Measurements from ENCODE around the gene EQTN. TPM values are rescaled to one million over a fixed set of nuclear protein-coding genes. Genes with fewer than 3 reads are reported as not detected.

EQTN gene
- total RNA-seq, 4 donors from 2014 or later: 0.97 TPM; not detected in 3

- TF ChIP-seq POLR2A (IDR thresholded peaks at IDR 0.05): no peak
- TF ChIP-seq POLR2AphosphoS5 (IDR thresholded peaks at IDR 0.05): no peak
- no peak for TF ChIP-seq EP300 (IDR thresholded peaks at IDR 0.05)
- no peak for TF ChIP-seq CTCF (IDR thresholded peaks at IDR 0.05)
- Histone ChIP-seq H3K4me3 (no peak overlapping the region), H3K27me3 (no peaks in the 10 kb centered on the region), H3K36me3 (no peaks in the 10 kb centered on the region), H3K27ac (peak overlapping the region; percentile 25), H3K4me1 (peaks cover 53% of the 10 kb centered on the region), H3K9me3 (no peaks in the 10 kb centered on the region)
- DNase-seq (ENCODE audit: low spot score in 2 of 2): no peak
- WGBS: 28% methylated on average over 11 of the region's 11 CpGs
Measured at GRCh38 chr9:27339661-27340284, 42.8 kb upstream of the EQTN start.

- no peak overlapping the region for H3K4me3 ChIP-seq
- no peaks in the 10 kb centered on the region for H3K36me3 ChIP-seq
- 52% methylated on average over 8 of the region's 9 CpGs for WGBS
- no peak for TF ChIP-seq POLR2AphosphoS5 (IDR thresholded peaks at IDR 0.05)
- no peak for TF ChIP-seq CTCF (IDR thresholded peaks at IDR 0.05)
- TF ChIP-seq POLR2A (IDR thresholded peaks at IDR 0.05): no peak
- TF ChIP-seq EP300 (IDR thresholded peaks at IDR 0.05): no peak
- peak overlapping the region; percentile 42 for H3K27ac ChIP-seq
- peaks cover 53% of the 10 kb centered on the region for H3K4me1 ChIP-seq
- H3K27me3 ChIP-seq: no peaks in the 10 kb centered on the region
- DNase-seq (ENCODE audit: low spot score in 2 of 2): no peak
- H3K9me3 ChIP-seq: no peaks in the 10 kb centered on the region
Measured at GRCh38 chr9:27338527-27338903, 41.6 kb upstream of the EQTN start.

- no peak overlapping the region for H3K4me3 ChIP-seq
- peak overlapping the region; percentile 62 for H3K27ac ChIP-seq
Measured at GRCh38 chr9:27337833-27338526, 41.0 kb upstream of the EQTN start.

GRCh38 chr9:27337236-27337635 is 40.3 kb upstream of the EQTN start:
- WGBS: 62% methylated on average over 3 of the region's 3 CpGs
- Histone ChIP-seq H3K27me3 (no peaks in the 10 kb centered on the region), H3K9me3 (no peaks in the 10 kb centered on the region), H3K27ac (peak overlapping the region; percentile 62), H3K4me3 (no peak overlapping the region), H3K4me1 (peaks cover 58% of the 10 kb centered on the region), H3K36me3 (no peaks in the 10 kb centered on the region)
- no peak for DNase-seq (ENCODE audit: low spot score in 2 of 2)
- no peak for TF ChIP-seq POLR2A (IDR thresholded peaks at IDR 0.05)
- TF ChIP-seq POLR2AphosphoS5 (IDR thresholded peaks at IDR 0.05): no peak
- no peak for TF ChIP-seq CTCF (IDR thresholded peaks at IDR 0.05)
- no peak for TF ChIP-seq EP300 (IDR thresholded peaks at IDR 0.05)

More at GRCh38 chr9:27337833-27338526, 41.0 kb upstream of the EQTN start:
- no peak for TF ChIP-seq POLR2A (IDR thresholded peaks at IDR 0.05)
- TF ChIP-seq EP300 (IDR thresholded peaks at IDR 0.05): no peak
- no peak for TF ChIP-seq CTCF (IDR thresholded peaks at IDR 0.05)
- no peak for TF ChIP-seq POLR2AphosphoS5 (IDR thresholded peaks at IDR 0.05)
- Histone ChIP-seq H3K4me1 (peaks cover 58% of the 10 kb centered on the region), H3K36me3 (no peaks in the 10 kb centered on the region), H3K27me3 (no peaks in the 10 kb centered on the region), H3K9me3 (no peaks in the 10 kb centered on the region)
- WGBS: 32% methylated on average over 5 of the region's 5 CpGs
- no peak for DNase-seq (ENCODE audit: low spot score in 2 of 2)

GRCh38 chr9:27336829-27337228 is 39.9 kb upstream of the EQTN start:
- H3K4me1 ChIP-seq: peaks cover 55% of the 10 kb centered on the region
- 93% methylated on average over 10 of the region's 10 CpGs for WGBS

More at GRCh38 chr9:27336829-27337228, 39.9 kb upstream of the EQTN start:
- no peaks in the 10 kb centered on the region for H3K27me3 ChIP-seq
- H3K27ac ChIP-seq: peak overlapping the region; percentile 51
- H3K36me3 ChIP-seq: no peaks in the 10 kb centered on the region
- H3K4me3 ChIP-seq: no peak overlapping the region
- DNase-seq (ENCODE audit: low spot score in 2 of 2): no peak
- TF ChIP-seq POLR2AphosphoS5 (IDR thresholded peaks at IDR 0.05): no peak
- TF ChIP-seq POLR2A (IDR thresholded peaks at IDR 0.05): no peak
- no peak for TF ChIP-seq EP300 (IDR thresholded peaks at IDR 0.05)
- no peak for TF ChIP-seq CTCF (IDR thresholded peaks at IDR 0.05)
- no peaks in the 10 kb centered on the region for H3K9me3 ChIP-seq

All from suprapubic skin (tissue), 4 donors.